Astrocyte of the spinal cord (primary cell): ENCODE data around the gene NES.

Experiments
- DNase-seq: peaks from one replicate; pipeline ENCODE4 v3.0.0; 2011; ENCODE audit warnings: low read depth, low spot score
- H3K4me3 ChIP-seq: 2 replicates; pipeline ENCODE4 v1.5.1; 2011; ENCODE audit warnings: low read depth, mild to moderate bottlenecking, low read length, moderate library complexity
- CTCF ChIP-seq: IDR thresholded peaks from 2 replicates; pipeline ENCODE4 v1.5.1; 2012; ENCODE audit warnings: low read depth, mild to moderate bottlenecking, low read length, inconsistent platforms
- in situ Hi-C: cut with HindIII; loops from 2 replicates; pipeline ENCODE4 v1.10.0; 2017; ENCODE audit warnings: low sequenced_read_pairs

Gene NES

GRCh38 chr1:156714830-156715229 is 37.6 kb upstream of the NES start:
- H3K4me3 ChIP-seq: no peak overlapping the region
- in situ Hi-C loops: no loop called here
- no peak for DNase-seq
- no peak for TF ChIP-seq CTCF

GRCh38 chr1:156712626-156713025 is 35.4 kb upstream of the NES start:
- DNase-seq: no peak
- in situ Hi-C loops: no loop called here
- H3K4me3 ChIP-seq: no peak overlapping the region
- no peak for TF ChIP-seq CTCF

GRCh38 chr1:156711011-156711817 is 34.0 kb upstream of the NES start:
- no peak overlapping the region for H3K4me3 ChIP-seq
- in situ Hi-C loops: no loop called here
- DNase-seq: no peak
- TF ChIP-seq CTCF: no peak

- H3K4me3 ChIP-seq: no peak overlapping the region
- peak; percentile 61 for DNase-seq
- TF ChIP-seq CTCF: no peak
- in situ Hi-C loops: no loop called here
Measured at GRCh38 chr1:156709757-156710489, 32.7 kb upstream of the NES start.

- in situ Hi-C loops: no loop called here
- DNase-seq: no peak
- no peak overlapping the region for H3K4me3 ChIP-seq
Measured at GRCh38 chr1:156709031-156709430, 31.8 kb upstream of the NES start.

GRCh38 chr1:156708218-156708661 is 31.0 kb upstream of the NES start:
- no peak overlapping the region for H3K4me3 ChIP-seq
- DNase-seq: no peak
- in situ Hi-C loops: no loop called here
- TF ChIP-seq CTCF: no peak

More at GRCh38 chr1:156709031-156709430, 31.8 kb upstream of the NES start:
- TF ChIP-seq CTCF: no peak
